GM21529 (cell line): Measurements from ENCODE around the gene MYT1.

ENCODE experiments used
- ATAC-seq: cut with Tn5 transposase; IDR thresholded peaks from one replicate; pipeline ENCODE4 v1.9.1; 2021; ENCODE audit not compliant: unreplicated experiment

The MYT1 gene

DNA sequence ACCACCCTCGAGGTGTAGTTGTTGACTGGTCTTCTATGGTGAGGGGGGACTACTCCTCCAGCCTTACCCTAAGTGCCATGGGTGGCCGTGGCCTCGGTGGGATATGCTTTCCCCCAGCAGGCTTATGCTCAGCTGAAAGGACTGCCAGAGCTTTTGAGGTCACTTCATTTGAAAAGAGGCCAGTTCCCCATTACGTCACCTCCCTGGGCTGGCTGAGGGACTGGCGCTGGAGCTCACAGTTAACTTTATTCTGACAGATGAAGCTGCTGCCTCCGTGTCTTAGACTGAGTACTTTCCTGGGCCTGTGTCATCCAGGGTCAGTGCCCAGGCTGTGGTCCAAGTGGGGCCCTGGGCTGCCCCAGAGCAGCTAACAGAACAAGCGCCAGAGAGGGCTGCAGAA is 48.5 kb downstream of the MYT1 start:
- no peak for ATAC-seq

DNA sequence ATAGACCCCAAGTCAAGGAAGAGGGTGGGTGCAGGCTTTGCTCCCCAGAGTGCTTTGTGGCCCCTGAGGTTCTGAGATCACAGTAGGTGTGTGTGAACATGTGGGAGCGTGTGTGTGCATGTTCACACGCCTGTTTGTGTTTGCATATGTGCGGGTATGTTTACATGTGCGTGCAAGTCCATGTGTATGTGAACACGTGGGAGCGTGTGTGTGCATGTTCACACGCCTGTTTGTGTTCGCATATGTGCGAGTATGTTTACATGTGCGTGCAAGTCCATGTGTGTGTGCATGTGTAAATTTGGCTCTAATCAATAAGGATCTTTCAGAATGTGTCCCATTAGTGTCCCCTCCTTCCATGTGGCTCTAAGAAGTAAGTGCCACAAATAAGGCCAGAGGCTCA is 49.9 kb downstream of the MYT1 start:
- no peak for ATAC-seq

- ATAC-seq: no peak
These were observed 50.7 kb downstream of the MYT1 start for GRCh38 chr20:64214952-64215351.

DNA sequence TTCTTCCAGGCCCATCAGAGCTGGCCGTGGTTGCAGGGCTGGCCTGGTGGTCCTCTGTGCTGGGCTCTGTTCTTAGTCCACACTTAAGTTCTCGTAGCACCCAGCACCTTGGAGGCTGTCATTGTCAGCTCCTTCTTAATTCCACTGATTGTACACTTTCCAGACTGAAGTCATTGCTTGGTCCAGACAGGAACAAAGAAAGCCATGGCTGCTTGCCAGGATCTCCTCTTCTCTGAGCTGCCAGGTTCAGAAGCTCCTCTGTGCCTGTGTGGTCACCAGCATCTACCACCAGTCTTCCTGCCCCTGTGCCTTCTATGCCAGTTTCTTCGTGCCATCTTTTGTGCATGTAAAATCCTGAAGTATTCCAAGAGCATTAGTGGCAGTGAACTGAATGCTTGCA is 51.8 kb downstream of the MYT1 start:
- ATAC-seq: no peak

GRCh38 chr20:64216910-64217309 is 52.7 kb downstream of the MYT1 start:
- no peak for ATAC-seq

DNA sequence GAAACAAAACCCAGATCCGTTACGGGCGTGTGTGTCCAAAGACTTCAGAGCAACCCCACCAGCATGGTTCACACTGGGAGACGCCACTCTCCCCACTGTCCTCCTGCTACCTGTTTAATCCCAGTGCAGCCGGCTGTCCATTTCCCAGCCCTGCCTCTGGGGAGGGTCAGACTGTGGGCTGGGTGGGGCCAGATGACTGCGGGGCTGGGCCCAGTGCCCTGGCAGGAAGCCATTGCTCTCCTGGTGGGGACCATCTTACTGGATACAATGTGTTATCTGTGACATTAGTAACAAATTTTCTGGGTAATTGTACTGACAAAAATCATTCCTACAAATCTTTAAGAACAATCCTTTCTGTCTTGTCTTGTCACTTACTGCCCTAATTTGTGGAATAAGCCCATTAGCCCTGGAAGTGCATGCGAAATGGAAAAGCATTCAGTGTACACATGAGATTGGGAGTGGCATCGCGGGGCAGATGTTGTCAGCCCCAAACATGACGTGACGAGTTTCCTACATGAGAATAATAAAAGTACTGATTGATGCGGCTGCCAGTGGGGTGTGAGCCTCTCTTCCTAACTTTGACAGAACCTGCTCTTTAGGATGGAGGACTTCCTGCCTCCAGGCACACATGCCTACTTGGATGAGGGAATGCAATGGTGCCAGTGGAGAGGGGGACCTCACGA is 53.4 kb downstream of the MYT1 start:
- no peak for ATAC-seq

DNA sequence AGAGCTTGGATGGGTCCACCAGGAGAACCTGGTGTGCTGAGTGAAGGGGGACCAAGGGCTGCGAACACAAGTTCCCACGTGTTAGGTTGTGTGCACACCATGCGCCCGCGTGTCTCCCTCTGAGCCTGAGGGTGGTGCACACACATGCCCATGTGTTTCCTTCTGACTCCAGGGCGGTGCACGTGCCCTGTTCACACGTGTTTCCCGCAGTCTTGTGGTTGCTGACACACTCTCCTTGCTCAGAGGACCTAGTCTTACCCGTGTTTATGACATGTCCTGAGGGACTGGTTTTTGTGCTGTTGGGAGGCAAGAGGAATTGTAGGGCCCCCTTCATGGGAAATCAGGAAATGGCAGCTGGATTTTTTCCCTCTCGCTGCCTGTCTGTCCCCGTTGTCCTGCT is 55.0 kb downstream of the MYT1 start:
- ATAC-seq: no peak

GRCh38 chr20:64219730-64220129 is 55.5 kb downstream of the MYT1 start:
- ATAC-seq: no peak

GRCh38 chr20:64220420-64220819 is 56.2 kb downstream of the MYT1 start:
- no peak for ATAC-seq

GRCh38 chr20:64220891-64221527 is 56.8 kb downstream of the MYT1 start:
- ATAC-seq: no peak

- ATAC-seq: no peak
These were observed 58.1 kb downstream of the MYT1 start for GRCh38 chr20:64222291-64222735.

GRCh38 chr20:64222851-64223525 is 58.7 kb downstream of the MYT1 start:
- ATAC-seq: no peak

DNA sequence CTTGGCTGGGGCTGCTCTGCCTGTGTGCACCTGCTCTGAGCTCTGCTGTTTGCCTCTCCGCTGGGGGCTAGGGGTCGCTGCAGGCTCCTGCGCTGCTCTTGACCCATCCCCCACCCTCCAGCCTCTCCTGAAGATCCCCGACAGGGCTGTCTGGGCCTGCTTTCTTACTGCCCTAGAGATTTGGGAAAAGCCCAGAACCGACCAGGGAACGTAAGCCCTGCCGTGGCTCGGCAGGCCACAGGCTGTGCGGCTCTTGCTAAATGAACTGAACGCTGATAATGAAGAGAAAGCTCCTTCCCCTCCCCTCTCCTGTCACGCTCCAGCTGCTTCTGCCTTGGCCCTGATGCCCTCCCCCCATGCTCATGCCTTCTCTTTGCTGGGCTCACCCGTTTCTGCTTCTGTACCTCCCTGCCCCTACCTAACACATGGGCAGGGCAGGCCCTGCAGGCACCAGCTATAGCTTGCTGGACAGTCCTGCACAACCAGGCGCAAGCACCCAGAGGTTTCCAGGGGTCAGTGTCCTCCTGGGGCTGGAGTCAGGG is 59.3 kb downstream of the MYT1 start:
- ATAC-seq: no peak

- no peak for ATAC-seq
These were observed 60.3 kb downstream of the MYT1 start for GRCh38 chr20:64224351-64225170.

DNA sequence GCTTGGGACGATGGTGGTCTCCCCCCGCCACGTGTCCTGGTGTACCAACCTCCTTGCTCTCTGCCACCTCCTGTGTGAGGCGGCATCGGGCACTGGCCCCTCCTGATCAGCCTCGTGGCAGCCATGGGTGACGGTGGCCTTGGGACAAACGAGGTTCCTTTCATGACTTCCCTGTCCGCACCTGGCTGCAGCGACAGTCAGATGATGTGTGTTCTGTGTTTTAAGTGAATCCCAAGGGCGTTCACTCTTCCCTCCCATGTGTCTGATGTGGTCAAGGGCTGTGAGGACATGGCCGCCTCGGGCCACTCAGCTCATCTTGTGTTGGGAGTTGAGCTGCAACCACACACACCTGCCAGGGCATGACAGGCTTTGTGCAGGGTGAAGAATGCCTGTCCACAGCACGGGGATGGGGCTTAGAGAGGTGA is 60.9 kb downstream of the MYT1 start:
- no peak for ATAC-seq

GRCh38 chr20:64225828-64226598 is 61.8 kb downstream of the MYT1 start:
- ATAC-seq: no peak

GRCh38 chr20:64226686-64227580 is 62.7 kb downstream of the MYT1 start:
- no peak for ATAC-seq

DNA sequence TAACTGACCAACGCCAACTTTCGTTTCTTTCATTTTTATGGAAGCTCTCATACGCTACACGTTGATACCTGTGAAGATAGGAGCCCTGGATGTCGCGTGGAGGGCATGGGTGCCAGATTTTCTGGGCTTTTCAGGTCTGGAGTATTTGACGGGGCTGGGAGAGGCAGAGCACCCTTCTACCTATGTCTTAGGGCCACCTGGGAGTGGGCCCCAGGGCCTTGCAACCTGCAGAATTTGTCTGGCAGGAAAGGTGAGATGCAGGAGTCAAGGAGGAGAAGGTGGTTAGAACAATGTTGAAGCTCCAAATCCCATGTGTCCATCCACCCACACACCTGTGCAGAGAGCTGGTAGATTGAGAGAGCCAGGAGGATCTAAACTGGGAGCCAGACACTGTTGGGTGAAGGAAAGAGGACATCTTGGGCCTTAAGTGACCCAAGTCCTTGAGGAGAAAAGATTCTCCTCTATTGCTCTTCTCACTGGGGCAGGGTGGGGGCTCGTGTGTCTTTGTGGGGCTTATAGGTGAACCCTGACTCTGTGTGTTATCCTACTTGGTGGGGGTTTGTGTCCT is 63.9 kb downstream of the MYT1 start:
- ATAC-seq: no peak
